Fibroblast of lung (primary cell): ENCODE measurements around the gene SEMA4C. TPM values are rescaled to one million over a fixed set of nuclear protein-coding genes. Genes with fewer than 3 reads are reported as not detected.

Source experiments
- DNase-seq, 2 donors: peaks; one replicate each; pipeline versions ENCODE4 v3.0.0 to v3.0.0-alpha.2; 2010; ENCODE audit warnings: low read depth in 2 of 2
- H2AFZ ChIP-seq: 2 replicates; pipeline ENCODE4 v1.5.1; 2012; ENCODE audit warnings: low read length, control low read depth, inconsistent platforms
- H3K27ac ChIP-seq: 2 replicates; pipeline ENCODE4 v1.5.1; 2011; ENCODE audit warnings: low read length, control low read depth; ENCODE audit not compliant: insufficient read depth
- H3K27me3 ChIP-seq: 2 replicates; pipeline ENCODE4 v1.5.1; 2011; ENCODE audit warnings: mild to moderate bottlenecking, low read length; ENCODE audit not compliant: control insufficient read depth, insufficient read depth
- H3K36me3 ChIP-seq: 2 replicates; pipeline ENCODE4 v1.5.1; 2011; ENCODE audit warnings: low read length; ENCODE audit not compliant: control insufficient read depth, insufficient read depth
- H3K4me1 ChIP-seq: 2 replicates; pipeline ENCODE4 v1.5.1; 2011; ENCODE audit warnings: low read length; ENCODE audit not compliant: control insufficient read depth, insufficient read depth; ENCODE audit errors: extremely low read depth
- H3K4me2 ChIP-seq: 2 replicates; pipeline ENCODE4 v1.5.1; 2011; ENCODE audit warnings: low read length, control low read depth; ENCODE audit not compliant: insufficient read depth; ENCODE audit errors: extremely low read depth
- H3K4me3 ChIP-seq, 4 experiments: fragments of 200-600 bp in 1 of 4; sonication (generic) in 1 of 4; replicated peaks in 1 of 4; 2 replicates each; pipeline ENCODE4 v1.5.1; 2011 to 2016; ENCODE audit warnings: low read length in 4 of 4, low read depth in 3 of 4, mild to moderate bottlenecking in 3 of 4, control low read depth in 2 of 4, inconsistent platforms in 1 of 4, mixed read lengths in 1 of 4; ENCODE audit not compliant: insufficient read depth in 1 of 4; ENCODE audit errors: control extremely low read depth in 1 of 4
- H3K79me2 ChIP-seq: 2 replicates; pipeline ENCODE4 v1.5.1; 2012; ENCODE audit warnings: mild to moderate bottlenecking, low read length, inconsistent platforms; ENCODE audit not compliant: control insufficient read depth, insufficient read depth
- H3K9ac ChIP-seq: 2 replicates; pipeline ENCODE4 v1.5.1; 2011; ENCODE audit warnings: mild to moderate bottlenecking, low read length, control low read depth; ENCODE audit not compliant: insufficient read depth
- H3K9me3 ChIP-seq: 2 replicates; pipeline ENCODE4 v1.5.1; 2012; ENCODE audit warnings: low read depth, low read length; ENCODE audit not compliant: control insufficient read depth, insufficient read depth
- H4K20me1 ChIP-seq: 2 replicates; pipeline ENCODE4 v1.5.1; 2011; ENCODE audit warnings: low read length; ENCODE audit not compliant: control insufficient read depth, insufficient read depth; ENCODE audit errors: extremely low read depth
- CTCF ChIP-seq, 2 donors: IDR thresholded peaks in 1 of 2; conservative IDR thresholded peaks in 1 of 2; 1 replicate in 1 of 2; 2 replicates in 1 of 2; pipeline ENCODE4 v1.5.1; 2011 to 2012; ENCODE audit warnings: low read length in 2 of 2, control low read depth in 1 of 2, inconsistent platforms in 1 of 2, low read depth in 1 of 2, mild to moderate bottlenecking in 1 of 2
- EZH2 ChIP-seq: IDR thresholded peaks from 2 replicates; pipeline ENCODE4 v1.5.1; 2012; ENCODE audit warnings: low read length, control low read depth, mild to moderate bottlenecking; ENCODE audit errors: missing control alignments
- polyA plus RNA-seq, 2 donors: library from polyadenylated mRNA; depleted of rRNA in 1 of 2; stranded (reverse) in 1 of 2; unstranded in 1 of 2; fragments of >200 nt; gene quantifications; 2 replicates each; pipeline ENCODE4 v1.2.1, GENCODE V29; 2011 to 2012; ENCODE audit warnings: missing spikeins in 1 of 2
- total RNA-seq: library from RNA; depleted of rRNA; stranded (reverse); fragments of >200 nt; gene quantifications from 2 replicates; pipeline ENCODE4 v1.2.1, GENCODE V29; 2014

Gene SEMA4C
- total and polyA plus RNA-seq, 2 donors (not counting 1 experiment from before 2014, with no cell fraction given), result 12.7 to 17.5 TPM

GRCh38 chr2:96815326-96816126, 54.4 kb downstream of the SEMA4C start:
- Histone ChIP-seq H3K36me3 (no peaks in the 10 kb centered on the region), H2AFZ (peak overlapping the region; percentile 70), H3K4me2 (peak overlapping the region; percentile 84), H3K4me1 (peaks cover 7% of the 10 kb centered on the region), H3K27ac (peak overlapping the region; percentile 36), H3K79me2 (peaks cover 3% of the 10 kb centered on the region), H4K20me1 (no peaks in the 10 kb centered on the region), H3K9ac (peak overlapping the region; percentile 26), H3K27me3 (no peaks in the 10 kb centered on the region), H3K4me3 (peak overlapping the region; percentile 51 to 69 (median 61)), H3K9me3 (no peaks in the 10 kb centered on the region)
- DNase-seq, result peak; percentile 57 to 67
- TF ChIP-seq CTCF (conservative IDR thresholded peaks at IDR 0.05 in 1 of 2, IDR thresholded peaks at IDR 0.05 in 1 of 2; ENCODE audit: low read depth in 1 of 2, low read length in 2 of 2) (no peak), EZH2 (no peak)

DNA sequence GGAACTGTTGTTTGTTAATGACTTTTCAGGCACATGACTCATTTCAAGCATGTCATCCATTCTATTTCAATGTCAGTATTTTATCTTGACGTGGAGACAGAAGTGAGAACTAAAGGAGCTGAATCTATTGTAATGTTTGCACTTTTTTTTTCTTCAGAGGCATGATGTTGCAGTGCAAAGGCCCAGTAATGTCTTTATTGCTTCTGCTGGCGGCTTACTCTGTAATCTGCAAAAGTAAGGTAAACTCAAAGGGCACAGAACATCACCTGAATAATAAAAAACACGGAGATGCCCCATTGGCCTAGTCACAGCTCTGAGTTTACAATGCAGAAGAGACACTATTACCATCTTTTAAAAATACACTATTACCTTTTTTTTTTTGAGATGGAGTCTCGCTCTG, 56.2 kb downstream of the SEMA4C start:
- peaks cover 7% of the 10 kb centered on the region for H3K4me1 ChIP-seq
- no peaks in the 10 kb centered on the region for H4K20me1 ChIP-seq
- no peak overlapping the region for H3K27ac ChIP-seq
- no peak overlapping the region for H2AFZ ChIP-seq
- H3K27me3 ChIP-seq, result no peaks in the 10 kb centered on the region
- H3K4me2 ChIP-seq, result no peak overlapping the region
- no peaks in the 10 kb centered on the region for H3K9me3 ChIP-seq
- no peak for DNase-seq
- peaks cover 3% of the 10 kb centered on the region for H3K79me2 ChIP-seq
- no peak for TF ChIP-seq CTCF (conservative IDR thresholded peaks at IDR 0.05 in 1 of 2, IDR thresholded peaks at IDR 0.05 in 1 of 2; ENCODE audit: low read depth in 1 of 2, low read length in 2 of 2)
- TF ChIP-seq EZH2, result no peak
- H3K9ac ChIP-seq, result no peak overlapping the region
- no peak overlapping the region for H3K4me3 ChIP-seq
- no peaks in the 10 kb centered on the region for H3K36me3 ChIP-seq

DNA sequence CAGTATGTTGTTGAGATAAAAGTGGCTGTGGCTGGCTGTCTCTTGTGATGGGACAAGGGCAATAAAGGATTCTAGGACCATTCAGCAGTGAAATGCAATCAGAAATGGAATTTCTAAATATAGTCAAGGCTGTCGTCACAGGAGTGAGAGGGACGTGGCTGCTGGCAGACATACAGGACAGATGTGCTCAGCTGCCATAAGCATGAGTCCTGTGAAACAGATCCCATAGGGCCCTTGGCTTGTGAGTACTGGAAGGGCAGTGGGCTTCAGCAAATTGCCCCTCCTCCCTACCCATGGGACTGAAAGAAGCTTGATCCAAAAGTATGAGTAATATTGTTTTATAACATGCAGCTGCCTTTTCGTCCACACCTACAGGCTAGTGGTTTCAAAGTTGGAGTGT, 58.0 kb downstream of the SEMA4C start:
- H3K27me3 ChIP-seq, result no peaks in the 10 kb centered on the region
- no peak overlapping the region for H2AFZ ChIP-seq
- no peaks in the 10 kb centered on the region for H3K79me2 ChIP-seq
- no peaks in the 10 kb centered on the region for H4K20me1 ChIP-seq
- H3K27ac ChIP-seq, result no peak overlapping the region
- H3K4me3 ChIP-seq, result no peak overlapping the region
- no peaks in the 10 kb centered on the region for H3K36me3 ChIP-seq
- H3K4me2 ChIP-seq, result no peak overlapping the region
- H3K9me3 ChIP-seq, result no peaks in the 10 kb centered on the region
- TF ChIP-seq CTCF (conservative IDR thresholded peaks at IDR 0.05 in 1 of 2, IDR thresholded peaks at IDR 0.05 in 1 of 2; ENCODE audit: low read depth in 1 of 2, low read length in 2 of 2) (no peak), EZH2 (no peak)
- no peak overlapping the region for H3K9ac ChIP-seq
- DNase-seq, result peak; percentile 18 to 67
- peaks cover 2% of the 10 kb centered on the region for H3K4me1 ChIP-seq
